ENCODE data around the gene JAM2. TPM values are rescaled to one million over a fixed set of nuclear protein-coding genes. Genes with fewer than 3 reads are reported as not detected.
A peak's percentile ranks its signal among the peaks of the same experiment; 100 is the strongest.
"Not testable (repeated sequence)": the region's sequence is repeated elsewhere in the genome, so short reads cannot be mapped to it uniquely, and the experiment has no call there.

The JAM2 gene
- total RNA-seq (2014; rRNA removed; shearing (Covaris generic); ENCODE audit: low replicate concordance) = 0.07 TPM in 1 of 2 replicates, not detected in the other

GRCh38 chr21:25638660-25639550 is at the start of gene JAM2:
Gene JAM2, plus strand, starts transcription at chr21:25639258. Its CDS starts 564 bp downstream, at chr21:25639822.
- no peaks in the 10 kb centered on the region for H3K36me3 ChIP-seq
- peaks cover 36% of the 10 kb centered on the region for H3K27me3 ChIP-seq
- peak within 1 kb of the TSS; percentile 41 for H3K4me3 ChIP-seq
- peak; percentile 28 for DNase-seq
- H3K9me3 ChIP-seq = no peaks in the 10 kb centered on the region

- peaks cover 33% of the 10 kb centered on the region for H3K36me3 ChIP-seq
- no peak for DNase-seq
- no peaks in the 10 kb centered on the region for H3K27me3 ChIP-seq
- H3K9me3 ChIP-seq = no peaks in the 10 kb centered on the region
- H3K4me3 ChIP-seq = no peak overlapping the region
These were observed 49.2 kb upstream of the JAM2 start for GRCh38 chr21:25589887-25590286.

- peak; percentile 88 for DNase-seq
- no peaks in the 10 kb centered on the region for H3K27me3 ChIP-seq
- peaks cover 20% of the 10 kb centered on the region for H3K36me3 ChIP-seq
- no peaks in the 10 kb centered on the region for H3K9me3 ChIP-seq
- H3K4me3 ChIP-seq = peak within 1 kb of the TSS; percentile 93
These were observed 31.7 kb upstream of the JAM2 start, which contains the start of gene MRPL39 for GRCh38 chr21:25607151-25608043. Gene MRPL39, minus strand, starts transcription at chr21:25607481. Its CDS starts 6 bp downstream, at chr21:25607475.

GRCh38 chr21:25608044-25608737 is 30.9 kb upstream of the JAM2 start:
- H3K4me3 ChIP-seq = peak overlapping the region; percentile 93
- no peaks in the 10 kb centered on the region for H3K27me3 ChIP-seq
- no peaks in the 10 kb centered on the region for H3K9me3 ChIP-seq
- peaks cover 13% of the 10 kb centered on the region for H3K36me3 ChIP-seq
- peak; percentile 64 for DNase-seq

GRCh38 chr21:25614441-25614840 is 24.6 kb upstream of the JAM2 start:
- H3K27me3 ChIP-seq = peaks cover 2% of the 10 kb centered on the region; the same call in 1 of the 2 replicates
- no peak for DNase-seq
- H3K36me3 ChIP-seq = no peaks in the 10 kb centered on the region
- H3K9me3 ChIP-seq = no peaks in the 10 kb centered on the region
- H3K4me3 ChIP-seq = no peak overlapping the region

GRCh38 chr21:25615880-25616279 is 23.2 kb upstream of the JAM2 start:
- DNase-seq = no peak
- H3K4me3 ChIP-seq = no peak overlapping the region

GRCh38 chr21:25619198-25619597 is 19.9 kb upstream of the JAM2 start:
- H3K9me3 ChIP-seq = no peaks in the 10 kb centered on the region
- no peaks in the 10 kb centered on the region for H3K36me3 ChIP-seq
- peaks cover 2% of the 10 kb centered on the region; the same call in 1 of the 2 replicates for H3K27me3 ChIP-seq
- no peak overlapping the region for H3K4me3 ChIP-seq
- DNase-seq = no peak

More at GRCh38 chr21:25615880-25616279, 23.2 kb upstream of the JAM2 start:
- Histone ChIP-seq H3K9me3 (no peaks in the 10 kb centered on the region), H3K36me3 (no peaks in the 10 kb centered on the region), H3K27me3 (peaks cover 2% of the 10 kb centered on the region; the same call in 1 of the 2 replicates)

- no peaks in the 10 kb centered on the region for H3K36me3 ChIP-seq
- H3K27me3 ChIP-seq = no peaks in the 10 kb centered on the region
- no peak overlapping the region for H3K4me3 ChIP-seq
- no peaks in the 10 kb centered on the region for H3K9me3 ChIP-seq
- no peak for DNase-seq
These were observed 14.5 kb upstream of the JAM2 start for GRCh38 chr21:25624511-25624910.

GRCh38 chr21:25625036-25625435 is 14.0 kb upstream of the JAM2 start:
- no peak overlapping the region for H3K4me3 ChIP-seq
- no peak for DNase-seq
- H3K27me3 ChIP-seq = no peaks in the 10 kb centered on the region
- H3K9me3 ChIP-seq = no peaks in the 10 kb centered on the region
- no peaks in the 10 kb centered on the region for H3K36me3 ChIP-seq

GRCh38 chr21:25625776-25626555 is 13.1 kb upstream of the JAM2 start:
- H3K27me3 ChIP-seq, H3K9me3 ChIP-seq, H3K4me3 ChIP-seq, DNase-seq, H3K36me3 ChIP-seq: not testable (repeated sequence)

- no peak overlapping the region for H3K4me3 ChIP-seq
- no peak for DNase-seq
- no peaks in the 10 kb centered on the region for H3K9me3 ChIP-seq
- H3K27me3 ChIP-seq = no peaks in the 10 kb centered on the region
- H3K36me3 ChIP-seq = no peaks in the 10 kb centered on the region
These were observed 12.3 kb upstream of the JAM2 start for GRCh38 chr21:25626757-25627156.

- Histone ChIP-seq H3K36me3 (no peaks in the 10 kb centered on the region), H3K9me3 (no peaks in the 10 kb centered on the region), H3K27me3 (no peaks in the 10 kb centered on the region), H3K4me3 (no peak overlapping the region)
- DNase-seq = no peak
These were observed 6.8 kb upstream of the JAM2 start for GRCh38 chr21:25632296-25632695.

- Histone ChIP-seq H3K9me3 (no peaks in the 10 kb centered on the region), H3K27me3 (peaks cover 22% of the 10 kb centered on the region), H3K4me3 (no peak overlapping the region), H3K36me3 (no peaks in the 10 kb centered on the region)
- no peak for DNase-seq
These were observed 3.7 kb upstream of the JAM2 start for GRCh38 chr21:25635310-25635709.

GRCh38 chr21:25636727-25637126 is 2.3 kb upstream of the JAM2 start:
- no peak for DNase-seq

GRCh38 chr21:25637851-25638659 is 1.0 kb upstream of the JAM2 start:
- no peaks in the 10 kb centered on the region for H3K36me3 ChIP-seq
- DNase-seq = no peak
- H3K4me3 ChIP-seq = no peak overlapping the region

More at GRCh38 chr21:25636727-25637126, 2.3 kb upstream of the JAM2 start:
- Histone ChIP-seq H3K9me3 (no peaks in the 10 kb centered on the region), H3K36me3 (no peaks in the 10 kb centered on the region), H3K4me3 (no peak overlapping the region), H3K27me3 (peaks cover 35% of the 10 kb centered on the region)

More at GRCh38 chr21:25637851-25638659, 1.0 kb upstream of the JAM2 start:
- Histone ChIP-seq H3K27me3 (peaks cover 36% of the 10 kb centered on the region), H3K9me3 (no peaks in the 10 kb centered on the region)

Data from MG63 (cell line).